Cardiac muscle cell (in vitro differentiated cells and primary cell): ENCODE data around the gene UNC79. TPM values are rescaled to one million over a fixed set of nuclear protein-coding genes. Genes with fewer than 3 reads are reported as not detected.
"Not testable (repeated sequence)": the region's sequence is repeated elsewhere in the genome, so short reads cannot be mapped to it uniquely, and the experiment has no call there.

Experiments
- DNase-seq, 2 donors: peaks; one replicate each; pipeline versions ENCODE4 v3.0.0 to v3.0.0-alpha.2; 2010 to 2017; ENCODE audit warnings: low read depth in 1 of 2, low spot score in 1 of 2
- H3K27ac ChIP-seq: fragments of 200-600 bp; sonication (generic); 2 replicates; pipeline ENCODE4 v1.5.1; 2016
- H3K27me3 ChIP-seq: fragments of 200-600 bp; sonication (generic); 2 replicates; pipeline ENCODE4 v1.6.0; 2016; ENCODE audit warnings: control low read depth
- H3K36me3 ChIP-seq: fragments of 200-600 bp; sonication (generic); 2 replicates; pipeline ENCODE4 v1.5.1; 2016; ENCODE audit warnings: control low read depth
- H3K4me1 ChIP-seq: fragments of 200-600 bp; sonication (generic); 2 replicates; pipeline ENCODE4 v1.8.1; 2017; ENCODE audit warnings: low read depth, mild to moderate bottlenecking, mixed run types
- H3K4me3 ChIP-seq: fragments of 200-600 bp; sonication (generic); 2 replicates; pipeline ENCODE4 v1.5.1; 2016; ENCODE audit warnings: mild to moderate bottlenecking
- H3K9me3 ChIP-seq: fragments of 200-600 bp; sonication (generic); 2 replicates; pipeline ENCODE4 v1.5.1; 2017; ENCODE audit warnings: low read depth, mild to moderate bottlenecking, control low read depth
- polyA plus RNA-seq: library from polyadenylated mRNA; unstranded; fragments of >200 nt; fragmentation: Nextera tagmentation; extraction: Ambion mirVana; gene quantifications from 2 replicates; pipeline ENCODE4 v1.2.1, GENCODE V29; 2016
- total RNA-seq: library from RNA; depleted of rRNA; stranded (reverse); fragments of >200 nt; gene quantifications from 2 replicates; pipeline ENCODE4 v1.2.3, GENCODE V29; 2016
- TF ChIP-seq, protein P1 (sequence below): IDR thresholded peaks from 2 replicates; pipeline ENCODE4 v1.5.1; 2012; ENCODE audit warnings: low read depth, mild to moderate bottlenecking, low read length

Gene UNC79
- total and polyA plus RNA-seq, 2 experiments from 2014 or later: 1.5 to 6.5 TPM

DNA sequence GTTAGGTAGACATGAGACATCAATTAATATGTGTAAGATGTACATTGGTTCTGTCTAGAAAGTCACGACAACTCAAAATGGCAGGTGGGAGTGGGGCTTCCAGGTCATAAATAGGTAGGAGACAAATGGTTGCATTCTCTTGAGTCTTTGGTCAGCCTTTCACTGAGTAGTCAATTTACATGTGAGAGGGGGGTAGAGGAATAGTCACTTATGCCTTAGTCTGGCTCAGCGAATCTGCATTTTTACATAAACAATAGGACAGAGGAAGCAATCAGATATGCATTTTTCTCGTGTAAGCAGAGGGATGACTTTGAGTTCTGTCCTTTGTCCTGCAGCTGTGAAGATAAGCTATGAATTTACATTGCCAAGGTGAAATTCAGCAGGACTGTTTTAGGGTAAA is 27.8 kb upstream of the UNC79 start:
- DNase-seq: no peak
- H3K36me3 ChIP-seq: no peaks in the 10 kb centered on the region
- TF ChIP-seq, protein P1, sequence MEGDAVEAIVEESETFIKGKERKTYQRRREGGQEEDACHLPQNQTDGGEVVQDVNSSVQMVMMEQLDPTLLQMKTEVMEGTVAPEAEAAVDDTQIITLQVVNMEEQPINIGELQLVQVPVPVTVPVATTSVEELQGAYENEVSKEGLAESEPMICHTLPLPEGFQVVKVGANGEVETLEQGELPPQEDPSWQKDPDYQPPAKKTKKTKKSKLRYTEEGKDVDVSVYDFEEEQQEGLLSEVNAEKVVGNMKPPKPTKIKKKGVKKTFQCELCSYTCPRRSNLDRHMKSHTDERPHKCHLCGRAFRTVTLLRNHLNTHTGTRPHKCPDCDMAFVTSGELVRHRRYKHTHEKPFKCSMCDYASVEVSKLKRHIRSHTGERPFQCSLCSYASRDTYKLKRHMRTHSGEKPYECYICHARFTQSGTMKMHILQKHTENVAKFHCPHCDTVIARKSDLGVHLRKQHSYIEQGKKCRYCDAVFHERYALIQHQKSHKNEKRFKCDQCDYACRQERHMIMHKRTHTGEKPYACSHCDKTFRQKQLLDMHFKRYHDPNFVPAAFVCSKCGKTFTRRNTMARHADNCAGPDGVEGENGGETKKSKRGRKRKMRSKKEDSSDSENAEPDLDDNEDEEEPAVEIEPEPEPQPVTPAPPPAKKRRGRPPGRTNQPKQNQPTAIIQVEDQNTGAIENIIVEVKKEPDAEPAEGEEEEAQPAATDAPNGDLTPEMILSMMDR: no peak
- peaks cover 9% of the 10 kb centered on the region for H3K4me1 ChIP-seq
- no peaks in the 10 kb centered on the region for H3K9me3 ChIP-seq
- H3K27ac ChIP-seq: no peak overlapping the region
- no peak overlapping the region for H3K4me3 ChIP-seq
- no peaks in the 10 kb centered on the region for H3K27me3 ChIP-seq

DNA sequence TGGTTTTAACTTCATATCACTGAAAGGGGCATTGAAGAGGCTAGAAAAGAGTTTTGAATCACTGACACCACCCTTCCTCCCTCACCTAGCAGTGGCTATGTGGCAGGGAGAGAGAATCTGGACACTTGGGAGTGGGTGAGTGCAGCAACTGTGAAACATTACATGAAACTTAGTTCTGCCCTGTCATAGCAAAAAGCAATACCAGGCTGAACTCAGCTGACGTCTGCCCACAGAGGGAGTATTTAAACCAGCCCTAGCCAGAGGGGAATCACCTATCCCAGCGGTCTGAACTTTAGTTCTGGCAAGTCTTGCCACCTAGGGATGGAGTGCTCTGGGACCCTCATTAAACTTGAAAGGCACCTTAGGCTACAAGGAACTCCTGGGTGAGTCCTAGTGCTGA is 20.7 kb upstream of the UNC79 start:
- TF ChIP-seq, protein P1: no peak
- no peak overlapping the region for H3K4me3 ChIP-seq

DNA sequence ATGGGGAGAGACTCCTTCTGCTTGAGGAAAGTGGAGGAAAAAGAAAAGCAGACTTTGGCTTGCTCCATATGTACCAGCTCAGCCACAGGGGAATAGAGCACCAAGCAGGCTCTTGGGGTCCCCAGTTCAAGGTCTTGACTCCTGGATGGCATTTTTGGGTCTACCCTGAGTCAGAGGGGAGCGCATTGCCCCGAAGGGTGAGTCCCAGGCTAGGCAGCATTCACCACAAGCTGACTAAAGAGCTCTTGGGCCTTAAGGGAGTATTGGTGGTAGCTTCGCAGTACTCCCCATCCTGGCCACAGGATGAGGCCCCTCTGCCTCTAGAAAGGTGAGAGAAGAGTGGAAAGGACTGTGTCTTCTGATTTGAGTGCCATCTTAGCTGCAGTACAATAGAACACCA is 19.8 kb upstream of the UNC79 start:
- no peak for DNase-seq
- H3K4me3 ChIP-seq: no peak overlapping the region
- H3K4me1 ChIP-seq: peaks cover 9% of the 10 kb centered on the region
- H3K9me3 ChIP-seq: no peaks in the 10 kb centered on the region
- TF ChIP-seq, protein P1: no peak
- H3K36me3 ChIP-seq: no peaks in the 10 kb centered on the region
- H3K27ac ChIP-seq: no peak overlapping the region
- H3K27me3 ChIP-seq: no peaks in the 10 kb centered on the region

More for the DNA sequence above, 20.7 kb upstream of the UNC79 start:
- H3K27ac ChIP-seq: no peak overlapping the region
- no peak for DNase-seq
- no peaks in the 10 kb centered on the region for H3K36me3 ChIP-seq
- H3K4me1 ChIP-seq: peaks cover 9% of the 10 kb centered on the region
- H3K9me3 ChIP-seq: no peaks in the 10 kb centered on the region
- H3K27me3 ChIP-seq: no peaks in the 10 kb centered on the region

DNA sequence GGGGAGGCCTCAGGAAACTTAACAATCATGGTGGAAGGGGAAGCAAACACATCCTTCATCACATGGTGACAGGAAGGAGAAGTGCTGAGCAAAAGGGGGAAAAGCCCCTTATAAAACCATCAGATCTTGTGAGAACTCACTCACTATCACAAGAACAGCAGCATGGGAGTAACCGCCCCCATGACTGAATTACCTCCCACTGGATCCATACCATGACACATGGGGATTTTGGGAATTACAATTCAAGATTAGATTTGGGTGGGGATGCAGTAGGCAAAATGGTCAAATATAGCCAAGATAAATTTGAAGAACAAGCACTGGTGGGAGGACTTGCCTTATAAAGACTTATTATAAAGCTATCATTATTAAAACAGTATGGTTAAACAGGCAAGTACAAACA is 5.6 kb upstream of the UNC79 start:
- H3K27me3 ChIP-seq: peaks cover 16% of the 10 kb centered on the region
- H3K4me1 ChIP-seq, H3K36me3 ChIP-seq, H3K4me3 ChIP-seq, H3K9me3 ChIP-seq, DNase-seq, H3K27ac ChIP-seq: not testable (repeated sequence)

DNA sequence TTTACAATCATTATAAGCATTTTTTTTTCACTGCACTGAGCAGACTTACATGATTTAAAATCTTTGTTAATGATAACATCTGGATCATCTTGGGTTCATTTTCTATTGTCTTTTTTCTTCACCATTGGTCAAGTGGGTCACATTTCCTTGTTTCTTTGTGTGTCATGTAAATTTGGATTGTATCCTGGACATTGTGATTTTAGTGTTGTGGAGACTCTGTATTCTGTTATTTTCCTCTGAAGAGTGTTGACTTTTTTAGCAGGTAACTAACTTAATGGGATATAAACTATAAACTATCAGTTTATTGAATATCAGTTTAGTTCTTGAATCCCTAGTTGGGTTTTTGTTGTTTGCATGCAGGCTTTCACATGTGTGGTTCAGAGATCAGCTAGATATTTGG is 4.0 kb upstream of the UNC79 start:
- Histone ChIP-seq H3K36me3 (no peaks in the 10 kb centered on the region), H3K4me3 (no peak overlapping the region), H3K4me1 (peaks cover 5% of the 10 kb centered on the region), H3K27me3 (peaks cover 16% of the 10 kb centered on the region), H3K9me3 (no peaks in the 10 kb centered on the region), H3K27ac (no peak overlapping the region)
- TF ChIP-seq, protein P1: no peak
- no peak for DNase-seq

DNA sequence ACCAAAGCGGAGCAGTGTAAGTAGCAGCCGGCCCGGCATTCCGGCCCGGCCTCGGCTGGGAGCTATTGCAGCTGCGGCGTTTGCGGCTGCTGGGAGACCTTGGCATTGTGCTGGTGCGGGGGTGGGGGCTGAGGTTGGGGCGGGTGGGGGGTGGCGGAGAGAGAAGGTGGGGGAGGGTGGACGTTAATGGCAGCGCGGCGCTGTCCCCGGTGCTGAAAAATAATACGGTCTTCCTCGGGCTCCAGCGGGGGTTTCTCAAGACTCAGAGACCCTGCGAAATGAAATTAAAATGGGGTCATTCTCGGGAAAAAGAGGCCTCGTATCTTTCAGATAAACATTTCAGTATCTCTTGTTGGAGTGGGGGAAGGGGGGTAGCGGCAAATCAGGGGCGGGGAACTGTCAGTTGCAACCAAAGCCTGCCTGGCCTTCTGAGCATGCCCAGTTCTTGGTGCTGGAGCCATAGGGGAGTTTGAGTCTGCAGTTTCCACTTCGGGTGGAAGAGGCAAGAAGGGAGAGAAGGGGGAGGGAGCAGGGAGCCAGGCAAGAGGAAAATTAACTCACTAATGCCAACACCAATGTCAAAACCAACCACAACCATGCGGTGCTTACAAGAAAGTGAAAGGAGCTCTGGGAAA is 414 bp downstream of the UNC79 start:
- Histone ChIP-seq H3K4me3 (peak overlapping the region; percentile 65), H3K9me3 (no peaks in the 10 kb centered on the region), H3K4me1 (peaks cover 6% of the 10 kb centered on the region), H3K36me3 (no peaks in the 10 kb centered on the region), H3K27ac (no peak overlapping the region), H3K27me3 (peaks cover 16% of the 10 kb centered on the region)
- TF ChIP-seq, protein P1: no peak
- peak; percentile 43 to 72 for DNase-seq
